ENCODE results near the gene FCGR1A. TPM values are rescaled to one million over a fixed set of nuclear protein-coding genes. Genes with fewer than 3 reads are reported as not detected.

FCGR1A gene
- total and polyA plus RNA-seq, 8 donors: 3.5 to 9.4 (median 5.3) TPM; not detected in 3

Other genes with a start within 250 kb of the FCGR1A start
- gene PPIAL4C, start 198.8 kb upstream of the FCGR1A start, total RNA-seq: not detected
- under 1 TPM in 1 of 3 donors, not detected in 2; 0.43 TPM for gene PPIAL4C, start 198.8 kb upstream of the FCGR1A start, polyA plus RNA-seq
- 10 to 100 TPM in 4 of 5 donors, 1 to 10 TPM in 1; 2.9 to 48.4 (median 13.8) TPM for gene BOLA1, start 116.9 kb downstream of the FCGR1A start, total RNA-seq
- 10 to 100 TPM; 31.0 to 48.7 (median 32.9) TPM for gene BOLA1, start 116.9 kb downstream of the FCGR1A start, polyA plus RNA-seq
- 1 to 10 TPM in 3 of 5 donors, under 1 TPM in 1, not detected in 1; 0.58 to 4.6 (median 2.3) TPM for gene SV2A, start 135.2 kb downstream of the FCGR1A start, total RNA-seq
- gene SV2A, start 135.2 kb downstream of the FCGR1A start, polyA plus RNA-seq: 1 to 10 TPM in 1 of 3 donors, under 1 TPM in 2; 0.46 to 1.4 (median 1.00) TPM
- gene SF3B4, start 145.1 kb downstream of the FCGR1A start, total RNA-seq: 10 to 100 TPM in 4 of 5 donors, 1 to 10 TPM in 1; 9.4 to 36.5 (median 19.3) TPM
- 10 to 100 TPM; 23.3 to 31.7 (median 30.5) TPM for gene SF3B4, start 145.1 kb downstream of the FCGR1A start, polyA plus RNA-seq
- gene MTMR11, start 154.2 kb downstream of the FCGR1A start, total RNA-seq: 100 to 1,000 TPM in 1 of 5 donors, 10 to 100 TPM in 2, 1 to 10 TPM in 2; 3.6 to 169 (median 22.2) TPM
- gene MTMR11, start 154.2 kb downstream of the FCGR1A start, polyA plus RNA-seq: 1 to 10 TPM; 3.5 to 6.9 (median 6.4) TPM
- 10 to 100 TPM in 4 of 5 donors, 1 to 10 TPM in 1; 9.0 to 38.8 (median 25.9) TPM for gene OTUD7B, start 228.0 kb downstream of the FCGR1A start, total RNA-seq
- 1 to 10 TPM; 2.2 to 6.0 (median 5.0) TPM for gene OTUD7B, start 228.0 kb downstream of the FCGR1A start, polyA plus RNA-seq

All from stomach (tissue), 8 donors.